GM21737 (cell line): ENCODE measurements around the gene MSMP.

Experiments
- ATAC-seq: cut with Tn5 transposase; IDR thresholded peaks from one replicate; pipeline ENCODE4 v1.9.1; 2021; ENCODE audit warnings: mild to moderate bottlenecking, moderate library complexity; ENCODE audit not compliant: unreplicated experiment

The MSMP gene

GRCh38 chr9:35726931-35727330 is 27.1 kb downstream of the MSMP start:
- ATAC-seq = no peak

GRCh38 chr9:35725362-35725761 is 28.7 kb downstream of the MSMP start:
- no peak for ATAC-seq

- ATAC-seq = no peak
Measured at GRCh38 chr9:35723908-35724307, 30.2 kb downstream of the MSMP start.

- ATAC-seq = no peak
Measured at GRCh38 chr9:35723426-35723825, 30.6 kb downstream of the MSMP start.

- no peak for ATAC-seq
Measured at GRCh38 chr9:35719546-35719945, 34.5 kb downstream of the MSMP start.

- no peak for ATAC-seq
Measured at GRCh38 chr9:35718721-35719511, 35.2 kb downstream of the MSMP start.

GRCh38 chr9:35717132-35717870 is 36.8 kb downstream of the MSMP start:
- no peak for ATAC-seq

- ATAC-seq = no peak
Measured at GRCh38 chr9:35716230-35716629, 37.8 kb downstream of the MSMP start.

- ATAC-seq = no peak
Measured at GRCh38 chr9:35714579-35715252, 39.4 kb downstream of the MSMP start.

- no peak for ATAC-seq
Measured at GRCh38 chr9:35714123-35714522, 40.0 kb downstream of the MSMP start.

GRCh38 chr9:35713578-35713977 is 40.5 kb downstream of the MSMP start:
- ATAC-seq = no peak

- ATAC-seq = no peak
Measured at GRCh38 chr9:35712762-35713400, 41.2 kb downstream of the MSMP start.

GRCh38 chr9:35711501-35712428 is 42.3 kb downstream of the MSMP start:
- ATAC-seq = no peak

GRCh38 chr9:35710818-35711500 is 43.1 kb downstream of the MSMP start:
- ATAC-seq = no peak

GRCh38 chr9:35708146-35708545 is 45.9 kb downstream of the MSMP start:
- ATAC-seq = no peak

- no peak for ATAC-seq
Measured at GRCh38 chr9:35706951-35707350, 47.1 kb downstream of the MSMP start.

GRCh38 chr9:35705836-35706430 is 48.1 kb downstream of the MSMP start:
- ATAC-seq = no peak

GRCh38 chr9:35705372-35705771 is 48.7 kb downstream of the MSMP start:
- ATAC-seq = no peak
